Heart right ventricle (tissue), 16 donors: ENCODE data around the gene RBBP8NL. TPM values are rescaled to one million over a fixed set of nuclear protein-coding genes. Genes with fewer than 3 reads are reported as not detected.
"Not testable (repeated sequence)": the region's sequence is repeated elsewhere in the genome, so short reads cannot be mapped to it uniquely, and the experiment has no call there.

Experiments used
- ATAC-seq, 8 donors: fragments of 200-7000 bp; cut with Tn5 transposase; one replicate each; pipeline ENCODE4 v1.9.1; 2020; ENCODE audit warnings: mild to moderate bottlenecking in 8 of 8, moderate library complexity in 8 of 8, moderate number of reproducible peaks in 1 of 8
- DNase-seq, 2 donors: peaks; one replicate each; pipeline ENCODE4 v3.0.0-alpha.2; 2020
- H3K27ac ChIP-seq, 10 donors: fragments of 200-600 bp; sonication (generic) in 2 of 10; one replicate each; pipeline versions ENCODE4 v1.5.0 to v1.8.0; 2020 to 2022; ENCODE audit warnings: mild to moderate bottlenecking in 3 of 10
- H3K27me3 ChIP-seq, 7 donors: fragments of 200-600 bp; one replicate each; pipeline ENCODE4 v1.8.0; 2021 to 2022; ENCODE audit warnings: mild to moderate bottlenecking in 2 of 7
- H3K36me3 ChIP-seq, 9 donors: fragments of 200-600 bp; sonication (generic) in 1 of 9; one replicate each; pipeline versions ENCODE4 v1.5.0 to v1.8.0; 2020 to 2022; ENCODE audit warnings: mild to moderate bottlenecking in 2 of 9
- H3K4me1 ChIP-seq, 9 donors: fragments of 200-600 bp; sonication (generic) in 1 of 9; one replicate each; pipeline versions ENCODE4 v1.5.0 to v1.8.0; 2020 to 2022; ENCODE audit warnings: mild to moderate bottlenecking in 4 of 9
- H3K4me3 ChIP-seq, 10 donors: fragments of 200-600 bp; sonication (generic) in 2 of 10; one replicate each; pipeline versions ENCODE4 v1.5.0 to v1.8.0; 2020 to 2022; ENCODE audit warnings: mild to moderate bottlenecking in 7 of 10, moderate library complexity in 2 of 10
- H3K9me3 ChIP-seq, 11 donors: fragments of 200-600 bp in 10 of 11; sonication (generic) in 2 of 11; one replicate each; pipeline versions ENCODE4 v1.5.0 to v1.8.0; 2013 to 2022; ENCODE audit warnings: mild to moderate bottlenecking in 2 of 11, control low read depth in 1 of 11, moderate library complexity in 1 of 11
- WGBS, 2 donors: extraction: QIAGEN DNeasy Blood & Tissue Kit; methylation state at CpG; one replicate each; pipeline ENCODE4 v1.1.7; 2013; ENCODE audit warnings: inconsistent platforms in 1 of 2; 5-methylcytosine and 5-hydroxymethylcytosine counted together
- intact Hi-C, 10 donors: fragments of 100-400 bp; cut with DNase I; formaldehyde crosslinking; loops; one replicate each; pipeline versions ENCODE4 v1.11.1 to v1.14.2; 2022
- polyA plus RNA-seq, 2 donors: library from polyadenylated mRNA; stranded (reverse); fragments of 200-250 nt; gene quantifications; one replicate each; pipeline ENCODE4 v1.2.3, GENCODE V29; 2013
- total RNA-seq, 10 donors: library from RNA; stranded (reverse); fragmentation: NEBNext Ultra II Directional in 3 of 10; extraction: Animal tissue kit (Norgen Biotek cat#: 25700) in 3 of 10; gene quantifications; one replicate each; pipeline versions ENCODE4 v1.2.1 to v1.2.4, GENCODE V29; 2021 to 2023
- TF ChIP-seq, protein P1 (sequence below), 9 donors: fragments of 200-600 bp; sonication (generic) in 2 of 9; IDR thresholded peaks; one replicate each; pipeline versions ENCODE4 v1.5.0 to v1.8.0; 2021 to 2022; ENCODE audit warnings: antibody characterized with exemption in 9 of 9, mild to moderate bottlenecking in 5 of 9, moderate library complexity in 1 of 9
- donor health status: Arrhythmogenic right ventricular cardiomyopathy.
- donor health status: ischemic (EF 13 %, LVEDD 7.1; RV severe dilation, severe dysfunction).
- donor health status: healthy with polysubstance abuse.
- donor health status: DM: no; HTN: yes; CAD: no.
- donor health status: DM: no; HTN: no; CAD: no.
- donor health status: ischemic (EF 25% LVEDD 6.9; RV normal size, moderate dysfunction).
- donor health status: ischemic (EF 25% LVEDD 5.7; RV mildly dilated, moderate dysfunction).
- donor health status: healthy.
- donor health status: DM: yes; HTN: yes; CAD: no.
- donor health status: Ischemic cardiomyopathy.
- donor health status: ischemic (EF 35%, LVEDD 5.7; RV mildly dilated, moderate dysfunction).
- donor health status: nonischemic (EF 11% LVEDD 7.7; RV severe dilation, severe dysfunction).
- donor health status: DM: yes; HTN: yes; CAD: no.
- donor health status: PGD.
- donor health status: ischemic (EF 29% LVEDD 5.4; RV normal size, mild dysfunction).
- donor health status: nonischemic (EF 23%, LVEDD 6.1; RV moderate dilation, normal function).

Gene RBBP8NL
- total and polyA plus RNA-seq, 12 donors: not detected

DNA sequence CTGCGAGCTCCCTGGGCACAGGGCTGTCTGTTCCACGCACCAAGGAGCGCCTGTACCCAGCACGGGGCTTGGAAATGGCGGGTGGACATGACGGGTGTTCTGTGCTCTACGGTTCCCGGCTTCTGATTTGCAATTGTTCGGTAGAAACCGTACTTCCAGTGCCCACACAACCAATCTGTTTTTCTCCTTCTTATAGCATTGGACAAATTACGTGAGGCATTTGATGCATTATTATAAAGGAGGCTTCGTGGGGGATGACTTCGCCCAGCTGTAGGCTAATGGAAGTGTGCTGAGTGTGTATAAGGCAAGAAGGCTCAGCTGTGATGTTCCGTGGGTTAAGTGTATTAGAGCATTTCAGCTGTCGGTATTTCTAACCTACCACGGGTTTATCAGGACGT is 50.3 kb downstream of the RBBP8NL start:
- peaks cover 6 to 76% (median 49%) of the 10 kb centered on the region in 9 donors for H3K4me1 ChIP-seq

DNA sequence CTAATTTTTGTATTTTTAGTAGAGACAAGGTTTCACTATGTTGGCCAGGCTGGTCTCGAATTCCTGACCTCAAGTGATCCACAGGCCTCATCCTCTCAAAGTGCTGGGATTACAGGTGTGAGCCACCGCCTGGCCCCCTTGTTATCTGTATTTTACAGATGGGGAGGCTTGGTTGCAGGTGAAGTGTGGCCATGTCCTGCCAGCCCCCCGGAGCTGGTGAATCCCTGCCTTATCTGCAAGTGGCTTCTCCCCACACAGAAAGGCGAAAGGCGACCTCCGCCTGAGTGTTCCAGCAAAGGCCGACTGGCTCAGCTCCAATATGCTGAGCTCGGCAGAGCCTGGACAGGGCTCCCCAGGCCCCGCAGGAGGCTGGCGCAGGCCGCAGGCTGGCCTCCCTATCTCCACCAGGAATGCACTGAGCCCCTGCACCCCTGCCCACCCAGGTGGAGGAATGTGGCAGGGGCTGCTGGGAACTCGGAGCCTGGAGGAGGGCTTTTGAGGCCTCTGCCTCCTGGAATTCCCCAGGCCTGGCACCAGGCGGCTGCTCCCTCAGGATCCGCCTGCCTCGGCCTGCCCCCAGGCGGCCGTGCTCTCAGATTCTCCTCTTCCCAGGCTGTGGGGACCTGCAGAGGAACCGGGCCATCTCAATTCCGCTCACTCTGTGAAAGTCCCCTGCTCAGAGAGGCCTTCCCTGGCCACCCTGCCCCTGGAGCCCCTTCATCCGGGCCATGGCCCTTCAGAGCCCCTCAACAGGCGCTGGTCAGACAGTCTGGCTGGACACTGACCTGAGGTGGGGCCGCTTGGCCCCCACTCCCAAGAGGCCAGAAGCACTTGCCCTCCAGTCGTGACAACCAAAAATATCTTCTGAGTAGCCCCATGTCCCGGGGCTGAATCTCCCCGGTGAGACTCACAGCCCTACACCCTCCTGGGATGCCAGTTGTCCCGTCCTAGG is 51.0 kb downstream of the RBBP8NL start:
- Histone ChIP-seq H3K4me1 (peaks cover 6 to 69% (median 44%) of the 10 kb centered on the region in 9 donors), H3K9me3 (no peaks in the 10 kb centered on the region), H3K36me3 (no peaks in the 10 kb centered on the region), H3K27ac (peak overlapping the region in 8 of 10 donors; percentile 40 to 84 (median 61)), H3K4me3 (no peak overlapping the region), H3K27me3 (no peaks in the 10 kb centered on the region)
- peak; percentile 40 to 84 (median 68) for ATAC-seq
- intact Hi-C loops: loop anchor here in 3 of 10 donors (2.0 to 10.0 kb wide), 4 partner anchors 24 to 1121 kb away; partner anchors contain the start of genes ADRM1 (in 1 of the 3) and EEF1A2 (in 1 of the 3)
- TF ChIP-seq, protein P1, sequence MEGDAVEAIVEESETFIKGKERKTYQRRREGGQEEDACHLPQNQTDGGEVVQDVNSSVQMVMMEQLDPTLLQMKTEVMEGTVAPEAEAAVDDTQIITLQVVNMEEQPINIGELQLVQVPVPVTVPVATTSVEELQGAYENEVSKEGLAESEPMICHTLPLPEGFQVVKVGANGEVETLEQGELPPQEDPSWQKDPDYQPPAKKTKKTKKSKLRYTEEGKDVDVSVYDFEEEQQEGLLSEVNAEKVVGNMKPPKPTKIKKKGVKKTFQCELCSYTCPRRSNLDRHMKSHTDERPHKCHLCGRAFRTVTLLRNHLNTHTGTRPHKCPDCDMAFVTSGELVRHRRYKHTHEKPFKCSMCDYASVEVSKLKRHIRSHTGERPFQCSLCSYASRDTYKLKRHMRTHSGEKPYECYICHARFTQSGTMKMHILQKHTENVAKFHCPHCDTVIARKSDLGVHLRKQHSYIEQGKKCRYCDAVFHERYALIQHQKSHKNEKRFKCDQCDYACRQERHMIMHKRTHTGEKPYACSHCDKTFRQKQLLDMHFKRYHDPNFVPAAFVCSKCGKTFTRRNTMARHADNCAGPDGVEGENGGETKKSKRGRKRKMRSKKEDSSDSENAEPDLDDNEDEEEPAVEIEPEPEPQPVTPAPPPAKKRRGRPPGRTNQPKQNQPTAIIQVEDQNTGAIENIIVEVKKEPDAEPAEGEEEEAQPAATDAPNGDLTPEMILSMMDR (IDR thresholded peaks at IDR 0.05): peak; percentile 10 to 63 (median 55)
- DNase-seq: peak; percentile 52 to 62
- WGBS, 2 donors: 38 to 43% methylated on average over 26 of the region's 26 CpGs

More for the DNA sequence above, 50.3 kb downstream of the RBBP8NL start:
- peak overlapping the region in 7 of 10 donors; percentile 53 to 84 (median 63) for H3K27ac ChIP-seq
- no peak overlapping the region for H3K4me3 ChIP-seq
- no peaks in the 10 kb centered on the region for H3K27me3 ChIP-seq
- H3K36me3 ChIP-seq: no peaks in the 10 kb centered on the region
- 77 to 79% methylated on average over 17 of the region's 17 CpGs for WGBS, 2 donors
- DNase-seq (no peak), ATAC-seq (no peak)
- TF ChIP-seq, protein P1 (IDR thresholded peaks at IDR 0.05): no peak
- intact Hi-C loops: loop anchor here in 3 of 10 donors (2.0 to 10.0 kb wide), 4 partner anchors 24 to 1120 kb away; partner anchors contain the start of genes ADRM1 (in 1 of the 3) and EEF1A2 (in 1 of the 3)
- no peaks in the 10 kb centered on the region for H3K9me3 ChIP-seq

DNA sequence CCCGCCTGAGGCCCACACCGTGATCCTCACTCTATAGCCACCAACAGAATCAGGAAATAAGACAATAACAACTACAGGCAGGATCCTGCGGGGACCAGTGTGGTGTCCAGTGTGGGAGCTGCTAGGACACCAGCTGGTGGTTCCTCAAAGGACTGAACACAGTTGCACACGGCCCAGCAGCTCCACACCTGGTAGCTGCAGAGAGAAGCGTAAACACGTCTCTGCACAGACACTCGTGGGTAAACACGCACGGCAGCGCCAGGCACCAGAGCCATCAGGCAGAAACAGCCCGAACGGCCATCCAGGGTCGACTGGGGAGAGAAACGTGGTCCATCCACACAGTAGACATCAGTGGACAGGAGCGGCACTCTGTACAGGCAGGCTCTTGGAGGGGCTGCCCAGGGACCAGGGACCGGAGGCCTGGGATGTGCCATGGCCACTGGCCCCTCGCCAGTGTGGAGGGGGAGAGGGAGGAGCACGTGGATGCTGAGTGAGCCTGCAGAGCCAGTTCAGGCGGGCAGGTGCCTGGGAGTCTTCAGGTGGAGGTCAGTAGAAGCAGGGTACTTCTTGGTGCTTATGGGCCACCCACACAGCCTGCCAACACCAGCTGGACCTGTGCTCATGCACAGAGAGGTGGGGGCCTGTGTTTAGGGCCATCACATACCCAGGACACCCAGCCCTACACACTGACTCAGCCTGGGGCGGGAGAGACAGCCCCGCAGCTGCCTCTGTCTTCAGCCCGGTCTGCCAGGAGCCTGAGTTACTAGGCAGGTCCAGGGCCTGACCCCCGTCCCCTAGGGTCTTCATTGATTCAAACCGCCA is 52.8 kb downstream of the RBBP8NL start:
- H3K27me3 ChIP-seq: peaks cover 0 to 8% (median 0%) of the 10 kb centered on the region in 7 donors
- TF ChIP-seq, protein P1 (IDR thresholded peaks at IDR 0.05): no peak
- H3K36me3 ChIP-seq: no peaks in the 10 kb centered on the region
- peaks cover 6 to 67% (median 45%) of the 10 kb centered on the region in 9 donors for H3K4me1 ChIP-seq
- intact Hi-C loops: loop anchor here in 2 of 10 donors (5.0 to 10.0 kb wide), 3 partner anchors 72 to 1123 kb away; partner anchors contain the start of genes ADRM1 (in 1 of the 2) and EEF1A2 (in 1 of the 2)
- H3K9me3 ChIP-seq: no peaks in the 10 kb centered on the region
- ATAC-seq: no peak
- no peak overlapping the region for H3K4me3 ChIP-seq
- no peak overlapping the region for H3K27ac ChIP-seq
- WGBS, 2 donors: 57 to 66% methylated on average over 24 of the region's 24 CpGs
- no peak for DNase-seq

DNA sequence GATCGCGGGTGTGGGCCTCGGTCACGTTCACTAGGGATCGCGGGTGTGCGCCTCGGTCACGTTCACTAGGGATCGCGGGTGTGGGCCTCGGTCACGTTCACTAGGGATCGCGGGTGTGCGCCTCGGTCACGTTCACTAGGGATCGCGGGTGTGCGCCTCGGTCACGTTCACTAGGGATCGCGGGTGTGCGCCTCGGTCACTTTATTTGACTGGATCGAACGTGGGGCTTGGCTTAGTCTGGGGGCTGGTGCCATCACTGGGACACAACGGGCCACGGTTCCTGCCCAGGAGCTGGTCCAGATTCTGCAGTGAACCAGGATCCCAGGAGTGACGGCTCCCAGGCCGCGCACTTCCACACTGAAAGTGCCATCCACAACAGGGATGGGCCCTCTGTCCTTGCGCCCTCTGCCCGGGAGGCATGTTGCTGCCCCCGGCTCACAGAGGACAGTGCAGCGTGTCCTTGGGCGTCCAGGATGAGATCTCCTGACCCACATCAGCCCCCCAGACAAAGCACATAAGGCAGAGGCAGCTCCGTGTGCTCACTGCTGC is 53.6 kb downstream of the RBBP8NL start:
- not testable (repeated sequence) for DNase-seq, H3K9me3 ChIP-seq, H3K36me3 ChIP-seq, H3K4me3 ChIP-seq, H3K27ac ChIP-seq, ATAC-seq
- H3K4me1 ChIP-seq: peaks cover 9 to 68% (median 53%) of the 10 kb centered on the region in 9 donors
- intact Hi-C loops: loop anchor here in 1 of 10 donors (10.0 kb wide), 1 partner anchor 359 kb away; no protein-coding TSS in a partner anchor
- WGBS, 2 donors: 89 to 95% methylated on average over 27 of the region's 40 CpGs
- H3K27me3 ChIP-seq: peaks cover 0 to 16% (median 0%) of the 10 kb centered on the region in 7 donors
